ENCODE results near the gene SEPTIN8. TPM values are rescaled to one million over a fixed set of nuclear protein-coding genes. Genes with fewer than 3 reads are reported as not detected.

Gene SEPTIN8
- total and polyA plus RNA-seq, 2 donors (not counting 3 experiments of a cell fraction or from before 2014, with no cell fraction given), result 56.6 to 82.1 TPM

DNA sequence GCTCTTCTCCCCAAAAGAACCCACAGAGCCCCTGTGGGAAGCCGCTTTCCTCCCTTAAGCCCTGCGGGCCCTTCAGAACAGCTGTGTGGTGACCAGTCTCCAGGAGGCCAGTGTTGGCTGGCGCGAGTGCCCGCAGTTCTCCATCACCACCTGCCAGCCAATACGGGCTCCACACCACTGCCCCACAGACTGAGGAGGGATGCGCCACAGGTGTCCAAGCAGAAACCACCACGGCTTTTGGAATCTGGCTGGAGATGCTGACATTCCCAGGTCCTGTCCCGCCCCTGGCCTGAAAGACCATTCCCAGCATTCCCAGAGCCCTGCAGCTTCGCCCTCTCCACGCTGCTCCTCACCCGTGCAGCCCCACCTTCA, 17.0 kb downstream of the SEPTIN8 start:
- H3K36me3 ChIP-seq (ENCODE audit: control insufficient read depth in 2 of 2, extremely low read depth in 1 of 2, insufficient read depth in 2 of 2, low read length in 2 of 2), result peaks cover 9 to 35% of the 10 kb centered on the region in 2 experiments
- no peak for TF ChIP-seq MYC (IDR thresholded peaks at IDR 0.05; ENCODE audit: low read depth, low read length)
- TF ChIP-seq, protein P1, sequence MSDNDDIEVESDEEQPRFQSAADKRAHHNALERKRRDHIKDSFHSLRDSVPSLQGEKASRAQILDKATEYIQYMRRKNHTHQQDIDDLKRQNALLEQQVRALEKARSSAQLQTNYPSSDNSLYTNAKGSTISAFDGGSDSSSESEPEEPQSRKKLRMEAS (IDR thresholded peaks at IDR 0.05; ENCODE audit: insufficient read depth, insufficient read length), result no peak
- TF ChIP-seq POLR2AphosphoS5 (IDR thresholded peaks at IDR 0.05; ENCODE audit: insufficient read depth, low read depth, low read length), result no peak
- no peak for TF ChIP-seq FOS (IDR thresholded peaks at IDR 0.05; ENCODE audit: borderline replicate concordance, insufficient read depth, low read length)
- TF ChIP-seq, protein P2, sequence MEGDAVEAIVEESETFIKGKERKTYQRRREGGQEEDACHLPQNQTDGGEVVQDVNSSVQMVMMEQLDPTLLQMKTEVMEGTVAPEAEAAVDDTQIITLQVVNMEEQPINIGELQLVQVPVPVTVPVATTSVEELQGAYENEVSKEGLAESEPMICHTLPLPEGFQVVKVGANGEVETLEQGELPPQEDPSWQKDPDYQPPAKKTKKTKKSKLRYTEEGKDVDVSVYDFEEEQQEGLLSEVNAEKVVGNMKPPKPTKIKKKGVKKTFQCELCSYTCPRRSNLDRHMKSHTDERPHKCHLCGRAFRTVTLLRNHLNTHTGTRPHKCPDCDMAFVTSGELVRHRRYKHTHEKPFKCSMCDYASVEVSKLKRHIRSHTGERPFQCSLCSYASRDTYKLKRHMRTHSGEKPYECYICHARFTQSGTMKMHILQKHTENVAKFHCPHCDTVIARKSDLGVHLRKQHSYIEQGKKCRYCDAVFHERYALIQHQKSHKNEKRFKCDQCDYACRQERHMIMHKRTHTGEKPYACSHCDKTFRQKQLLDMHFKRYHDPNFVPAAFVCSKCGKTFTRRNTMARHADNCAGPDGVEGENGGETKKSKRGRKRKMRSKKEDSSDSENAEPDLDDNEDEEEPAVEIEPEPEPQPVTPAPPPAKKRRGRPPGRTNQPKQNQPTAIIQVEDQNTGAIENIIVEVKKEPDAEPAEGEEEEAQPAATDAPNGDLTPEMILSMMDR (IDR thresholded peaks at IDR 0.05; ENCODE audit: extremely low read depth in 1 of 2, insufficient read depth in 1 of 2, low read depth in 1 of 2, low read length in 2 of 2), result no peak
- TF ChIP-seq GATA2 (IDR thresholded peaks at IDR 0.05; ENCODE audit: insufficient read depth, insufficient read length, low read depth, low read length), result no peak
- TF ChIP-seq EZH2 (IDR thresholded peaks at IDR 0.05; ENCODE audit: borderline replicate concordance, low read depth, low read length, severe bottlenecking), result no peak
- no peak for TF ChIP-seq JUN (IDR thresholded peaks at IDR 0.05; ENCODE audit: borderline replicate concordance, insufficient read depth, insufficient read length, low read depth)
- TF ChIP-seq POLR2A (IDR thresholded peaks at IDR 0.05; ENCODE audit: low read depth, low read length), result no peak
- H4K20me1 ChIP-seq (replicated peaks; ENCODE audit: control insufficient read depth, extremely low read depth, insufficient read depth, low read length), result no peaks in the 10 kb centered on the region
- intact Hi-C loops (cut with micrococcal nuclease) (no loop called here), dilution Hi-C loops (cut with MboI; ENCODE audit: extremely low pct_ligation_motif_present, low sequenced_read_pairs) (no loop called here)
- no peaks in the 10 kb centered on the region for H3K9me3 ChIP-seq (replicated peaks; ENCODE audit: control insufficient read depth, insufficient read depth, low read length)
- no peak overlapping the region for H3K9ac ChIP-seq (replicated peaks; ENCODE audit: extremely low read depth, insufficient read depth, low read length)
- no peak overlapping the region for H3K27ac ChIP-seq (ENCODE audit: insufficient read depth, low read depth, low read length)
- H3K4me1 ChIP-seq (ENCODE audit: control insufficient read depth, extremely low read depth, insufficient read depth, low read length), result no peaks in the 10 kb centered on the region
- no peaks in the 10 kb centered on the region for H3K27me3 ChIP-seq (ENCODE audit: control insufficient read depth in 2 of 2, insufficient read depth in 2 of 2, low read length in 2 of 2)
- H3K4me3 ChIP-seq (replicated peaks in 1 of 3; ENCODE audit: insufficient read depth in 1 of 3, low read depth in 1 of 3, low read length in 3 of 3), result no peak overlapping the region
- no peak overlapping the region for H3K4me2 ChIP-seq (ENCODE audit: insufficient read depth, low read length)
- no peak overlapping the region for H2AFZ ChIP-seq (ENCODE audit: low read depth, low read length)
- CTCF ChIA-PET, result no interaction called here
- BruUV-seq (replicated peaks), result no TSS peak
- FAIRE-seq (no peak), DNase-seq (ENCODE audit: low read depth, low spot score) (no peak)
- H3K79me2 ChIP-seq (ENCODE audit: control insufficient read depth, insufficient read depth, low read length), result no peaks in the 10 kb centered on the region
- POLR2A ChIA-PET, result no interaction called here
- no peaks in the 10 kb centered on the region for H3K9me1 ChIP-seq (replicated peaks; ENCODE audit: control insufficient read depth, extremely low read depth, insufficient read depth, low read length)

Measured in endothelial cell of umbilical vein (primary cell).